HG02759 (cell line): Measurements from ENCODE around the gene NOBOX.
"Not testable (repeated sequence)": the region's sequence is repeated elsewhere in the genome, so short reads cannot be mapped to it uniquely, and the experiment has no call there.

Source experiments
- ATAC-seq: cut with Tn5 transposase; IDR thresholded peaks from one replicate; pipeline ENCODE4 v1.9.1; 2021; ENCODE audit warnings: mild to moderate bottlenecking, moderate library complexity; ENCODE audit not compliant: unreplicated experiment

Gene NOBOX

GRCh38 chr7:144397086-144397485 is 6.4 kb downstream of the NOBOX start:
- ATAC-seq, result no peak

DNA sequence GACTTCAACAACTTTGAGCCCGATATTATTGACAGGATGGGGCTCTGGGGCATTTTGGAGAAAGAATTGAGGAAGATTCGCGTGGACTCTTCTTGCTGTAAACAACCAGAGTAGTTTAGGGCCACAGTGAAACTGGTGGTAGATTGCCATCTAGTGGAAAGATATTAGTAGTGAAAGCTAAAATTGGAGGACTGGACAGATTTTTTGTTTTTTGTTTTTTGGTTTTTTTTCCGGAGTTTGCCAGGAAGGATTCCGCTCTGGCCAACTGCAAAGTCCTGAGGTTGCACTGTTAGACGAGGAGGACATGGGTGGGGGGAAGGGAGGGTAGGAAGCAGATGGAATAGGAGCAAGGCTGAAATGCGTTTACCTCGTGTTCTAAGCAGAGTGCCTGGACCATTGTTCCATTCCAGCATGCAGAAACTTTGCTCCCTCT is 11.7 kb downstream of the NOBOX start:
- ATAC-seq, result peak; percentile 83

GRCh38 chr7:144391014-144391413 is 12.5 kb downstream of the NOBOX start:
- ATAC-seq, result no peak

- ATAC-seq, result no peak
Measured at GRCh38 chr7:144390481-144390880, 13.0 kb downstream of the NOBOX start.

DNA sequence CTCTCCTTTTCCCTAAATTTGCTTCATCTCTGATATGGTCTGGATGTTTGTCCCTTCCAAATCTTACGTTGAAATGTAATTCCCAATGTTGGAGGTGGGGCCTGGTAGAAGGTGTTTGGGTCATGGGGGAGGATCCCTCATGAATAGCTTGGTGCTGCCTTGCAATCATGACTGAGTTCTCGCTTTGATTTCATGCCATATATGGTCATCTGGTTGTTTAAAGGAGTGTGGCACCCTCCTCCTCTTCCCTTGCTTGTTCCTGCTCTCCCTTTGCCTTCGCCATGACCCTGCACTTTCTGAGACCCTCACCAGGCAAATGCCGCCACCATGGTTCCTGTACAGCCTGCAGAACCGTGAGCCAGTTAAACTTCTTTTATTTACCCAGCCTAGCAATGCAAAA is 14.5 kb downstream of the NOBOX start:
- no peak for ATAC-seq

DNA sequence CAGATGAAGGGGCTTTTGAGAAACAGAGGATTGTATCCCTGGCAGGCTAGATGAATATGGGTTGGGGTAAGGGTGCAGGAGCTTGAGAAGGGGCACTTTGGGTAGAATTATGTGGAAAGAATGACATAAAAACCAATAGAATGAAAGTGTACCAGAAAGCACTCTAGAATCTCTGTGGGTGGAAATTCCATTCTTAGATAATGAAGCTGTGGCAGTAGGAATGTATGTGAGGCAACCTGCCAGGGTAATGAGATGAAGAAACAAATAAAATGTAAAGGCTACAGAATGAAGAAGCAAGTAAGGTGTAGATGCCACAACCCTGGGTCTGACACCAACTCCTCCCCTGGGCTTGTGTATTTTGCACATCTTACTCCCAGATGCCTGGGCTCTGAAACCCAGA is 16.8 kb downstream of the NOBOX start:
- no peak for ATAC-seq

- no peak for ATAC-seq
Measured at GRCh38 chr7:144384555-144385245, 18.8 kb downstream of the NOBOX start.

DNA sequence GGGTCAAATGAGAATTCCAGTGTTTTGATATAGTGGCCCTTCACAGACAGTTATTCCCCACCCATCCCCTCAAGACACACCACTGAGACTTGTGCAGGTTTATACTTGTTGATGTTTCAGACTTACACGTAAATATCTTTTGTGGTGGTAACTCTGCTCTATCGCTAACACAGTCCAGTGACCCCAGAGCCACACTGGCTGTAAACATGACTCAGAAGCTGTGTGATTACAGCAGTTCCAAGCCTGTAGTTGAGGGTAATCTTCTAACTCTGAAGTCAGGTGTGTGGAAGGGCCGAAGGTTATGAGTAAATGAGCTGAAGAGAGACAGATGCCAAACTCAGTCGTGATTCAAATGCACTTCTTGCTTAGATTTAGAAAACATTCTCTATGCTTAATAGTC is 19.4 kb downstream of the NOBOX start:
- ATAC-seq, result peak; percentile 82

DNA sequence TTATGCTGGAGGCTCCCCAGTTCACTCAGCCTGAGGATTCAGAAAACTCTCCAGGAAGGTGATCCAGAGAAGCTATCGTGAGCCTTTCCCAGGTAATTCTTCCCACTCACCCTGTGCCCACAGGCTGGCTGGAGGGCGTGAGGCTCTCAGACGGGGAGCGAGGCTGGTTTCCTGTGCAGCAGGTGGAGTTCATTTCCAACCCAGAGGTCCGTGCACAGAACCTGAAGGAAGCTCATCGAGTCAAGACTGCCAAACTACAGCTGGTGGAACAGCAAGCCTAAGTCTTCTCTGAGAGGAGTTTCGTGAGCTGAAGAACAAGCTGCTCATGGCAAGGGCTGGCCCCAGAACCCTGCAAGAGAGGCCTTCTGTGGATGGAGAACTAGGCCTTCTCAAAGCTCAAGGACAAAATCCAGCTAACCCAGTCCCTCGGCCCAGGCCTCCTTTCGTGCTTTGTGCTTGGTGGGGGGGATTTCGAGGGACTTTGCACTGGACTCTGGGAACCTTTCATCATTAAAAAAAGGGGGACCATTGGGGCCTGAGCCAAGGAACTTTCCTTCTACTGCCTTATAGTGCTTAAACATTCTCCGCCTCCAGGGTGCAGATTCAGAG is 23.6 kb downstream of the NOBOX start:
- ATAC-seq, result no peak

GRCh38 chr7:144378651-144379050 is 24.8 kb downstream of the NOBOX start:
- ATAC-seq, result no peak

- ATAC-seq, result peak; percentile 42
Measured at GRCh38 chr7:144369221-144369620, 34.3 kb downstream of the NOBOX start.

DNA sequence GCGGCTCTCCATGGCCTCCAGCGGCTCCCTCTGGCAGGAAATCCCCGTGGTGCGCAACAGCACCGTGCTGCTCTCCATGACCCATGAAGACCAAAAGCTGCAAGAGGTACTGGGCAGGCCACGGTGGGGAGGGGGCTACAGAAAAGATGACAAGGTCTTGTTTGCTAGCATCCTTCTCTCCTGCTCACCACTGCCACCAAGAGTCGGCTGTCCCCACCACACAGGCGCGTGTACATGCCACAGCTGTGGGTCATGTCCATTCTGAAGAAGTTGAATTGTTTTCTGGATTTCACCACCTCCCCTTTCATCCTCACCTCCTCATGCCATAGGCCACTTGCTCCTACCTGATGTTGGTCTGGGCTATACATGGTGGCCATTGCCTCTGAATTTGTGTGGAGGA is 36.2 kb downstream of the NOBOX start:
- ATAC-seq, result not testable (repeated sequence)

- ATAC-seq, result not testable (repeated sequence)
Measured at GRCh38 chr7:144365523-144365922, 38.0 kb downstream of the NOBOX start.

- not testable (repeated sequence) for ATAC-seq
Measured at GRCh38 chr7:144362061-144362460, 41.4 kb downstream of the NOBOX start.

GRCh38 chr7:144356860-144357259 is 46.6 kb downstream of the NOBOX start:
- not testable (repeated sequence) for ATAC-seq

DNA sequence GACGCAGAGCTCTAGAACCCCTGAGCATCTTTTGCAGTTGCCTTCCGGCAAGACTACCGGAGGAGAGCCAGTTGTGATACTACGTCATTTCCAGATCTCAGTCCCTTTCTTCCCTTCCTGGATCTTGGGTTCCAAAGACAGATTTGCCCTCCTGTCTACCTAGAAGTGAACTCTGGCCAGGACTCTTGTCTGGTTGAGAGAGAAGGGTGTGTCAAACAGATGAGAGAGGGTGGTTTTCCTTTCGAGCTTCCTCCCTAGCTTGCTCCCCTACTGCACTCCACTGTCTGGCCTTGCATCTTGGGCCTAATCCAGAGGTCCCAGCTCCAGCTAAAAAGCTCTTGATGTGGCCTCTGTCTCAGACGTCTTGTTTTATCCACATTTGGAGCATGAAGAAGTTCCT is 47.3 kb downstream of the NOBOX start:
- not testable (repeated sequence) for ATAC-seq

GRCh38 chr7:144355176-144355822 is 48.2 kb downstream of the NOBOX start, which contains the start of gene ARHGEF5:
ARHGEF5 (plus strand) TSS chr7:144355402; CDS start chr7:144362670, 7,268 bp downstream.
- peak; percentile 79 for ATAC-seq

GRCh38 chr7:144351667-144352066 is 51.8 kb downstream of the NOBOX start:
- ATAC-seq, result not testable (repeated sequence)

GRCh38 chr7:144348625-144349024 is 54.9 kb downstream of the NOBOX start:
- peak; percentile 26 for ATAC-seq
